ENCODE results near the gene SEC14L2.

GRCh38 chr22:30426388-30427353 lies 29.9 kb downstream of the SEC14L2 start:
- TF ChIP-seq CTCF (IDR thresholded peaks at IDR 0.05; ENCODE audit: low read length) (peak; percentile 80), EZH2 (IDR thresholded peaks at IDR 0.05; ENCODE audit: borderline replicate concordance, low read length) (no peak)
